GM12878 (cell line): ENCODE measurements around the gene RPL27. TPM values are rescaled to one million over a fixed set of nuclear protein-coding genes. Genes with fewer than 3 reads are reported as not detected.

ENCODE experiments used
- E2F4 ChIP-seq: IDR thresholded peaks from 2 replicates; pipeline ENCODE4 v1.6.1; 2012; ENCODE audit warnings: low read depth, low read length, improper control_type of control experiment
- HCFC1 ChIP-seq: fragments of 150-350 bp; IDR thresholded peaks from 2 replicates; pipeline ENCODE4 v1.6.1; 2014; ENCODE audit warnings: low read length
- IRF3 ChIP-seq: fragments of 450-650 bp; IDR thresholded peaks from 2 replicates; pipeline ENCODE4 v1.6.1; 2014; ENCODE audit warnings: mild to moderate bottlenecking
- MAX ChIP-seq: IDR thresholded peaks from 2 replicates; pipeline ENCODE4 v1.6.1; 2012; ENCODE audit warnings: low read depth, low read length, improper control_type of control experiment
- MEF2B ChIP-seq: fragments of 450-650 bp; IDR thresholded peaks from 2 replicates; pipeline ENCODE4 v1.6.1; 2018; ENCODE audit warnings: mild to moderate bottlenecking, moderate library complexity; ENCODE audit not compliant: partially characterized antibody, poor library complexity, severe bottlenecking
- MXI1 ChIP-seq: fragments of 150-350 bp; IDR thresholded peaks from 2 replicates; pipeline ENCODE4 v1.6.1; 2011; ENCODE audit warnings: low read depth, mild to moderate bottlenecking, inconsistent platforms, low read length, improper control_type of control experiment
- NR2C1 ChIP-seq: fragments of 450-650 bp; IDR thresholded peaks from 2 replicates; pipeline ENCODE4 v1.6.1; 2017; ENCODE audit warnings: antibody characterized with exemption, mild to moderate bottlenecking, moderate library complexity
- RAD21 ChIP-seq: IDR thresholded peaks from 2 replicates; pipeline ENCODE4 v1.6.1; 2011; ENCODE audit warnings: mild to moderate bottlenecking, low read depth, low read length, moderate library complexity; ENCODE audit not compliant: insufficient read depth
- SMAD1 ChIP-seq: fragments of 450-650 bp; IDR thresholded peaks from 2 replicates; pipeline ENCODE4 v1.6.1; 2018; ENCODE audit warnings: mild to moderate bottlenecking, low read depth; ENCODE audit not compliant: partially characterized antibody
- SMARCA5 ChIP-seq: fragments of 450-650 bp; IDR thresholded peaks from 2 replicates; pipeline ENCODE4 v1.6.1; 2017; ENCODE audit warnings: mild to moderate bottlenecking
- STAT1 ChIP-seq: fragments of 450-650 bp; conservative IDR thresholded peaks from 2 replicates; pipeline ENCODE4 v1.6.1; 2014; ENCODE audit warnings: antibody characterized with exemption, mild to moderate bottlenecking
- TAF1 ChIP-seq: IDR thresholded peaks from 2 replicates; pipeline ENCODE4 v1.6.1; 2011; ENCODE audit warnings: mild to moderate bottlenecking, low read depth, low read length, borderline replicate concordance
- TBL1XR1 ChIP-seq: IDR thresholded peaks from 2 replicates; pipeline ENCODE4 v1.6.1; 2012; ENCODE audit warnings: low read depth, low read length, improper control_type of control experiment
- TCF7 ChIP-seq: IDR thresholded peaks from 2 replicates; pipeline ENCODE4 v1.6.1; 2014; ENCODE audit warnings: antibody characterized with exemption, borderline replicate concordance
- YY1 ChIP-seq: IDR thresholded peaks from 2 replicates; pipeline ENCODE4 v1.6.1; 2011; ENCODE audit warnings: low read depth, mild to moderate bottlenecking, low read length
- ZBTB40 ChIP-seq: fragments of 450-650 bp; IDR thresholded peaks from 2 replicates; pipeline ENCODE4 v1.6.1; 2016; ENCODE audit warnings: mild to moderate bottlenecking, moderate library complexity, borderline replicate concordance
- ZNF207 ChIP-seq: fragments of 450-650 bp; IDR thresholded peaks from 2 replicates; pipeline ENCODE4 v1.6.1; 2014; ENCODE audit warnings: antibody characterized with exemption, mild to moderate bottlenecking, borderline replicate concordance
- ZNF592 ChIP-seq: fragments of 450-650 bp; IDR thresholded peaks from 2 replicates; pipeline ENCODE4 v1.6.1; 2017; ENCODE audit warnings: mild to moderate bottlenecking, moderate library complexity
- polyA plus RNA-seq, 11 experiments: library from polyadenylated mRNA; depleted of rRNA in 4 of 11; unstranded in 6 of 11; stranded (reverse) in 5 of 11; fragments of >200 nt; fragmentation: Nextera tagmentation in 4 of 11; fragmentation: Illumina TruSeq in 1 of 11; extraction: Ambion mirVana in 4 of 11; extraction: Trizol in 1 of 11; gene quantifications; 1 replicate in 1 of 11; 2 replicates in 10 of 11; pipeline versions ENCODE4 v1.2.1 to v1.2.3, GENCODE V29; 2011 to 2016; ENCODE audit warnings: inconsistent platforms in 2 of 11, missing spikeins in 2 of 11, low read depth in 1 of 11
- total RNA-seq, 4 experiments: library from RNA; depleted of rRNA in 3 of 4; stranded (reverse); fragments of >200 nt in 3 of 4; fragmentation: Illumina TruSeq in 1 of 4; extraction: Trizol in 1 of 4; gene quantifications; 2 replicates each; pipeline versions ENCODE4 v1.2.1 to v1.2.3, GENCODE V29; 2013 to 2021

The RPL27 gene
- total and polyA plus RNA-seq, 10 of the 15 experiments (the other 5 are each of a cell fraction or from before 2014, with no cell fraction given): 1,748 to 6,934 (median 3,779) TPM

- TF ChIP-seq RAD21 (no peak), MXI1 (peak; percentile 97), ZNF592 (no peak), STAT1 (0 out of 2 replicates have a peak, but pooled peaks have one; percentile 51), TBL1XR1 (0 out of 2 replicates have a peak, but pooled peaks have one; percentile 25), TAF1 (peak; percentile 68; the same call in 1 of the 2 replicates), IRF3 (no peak), NR2C1 (peak; percentile 24; the same call in 1 of the 2 replicates), ZBTB40 (peak; percentile 41; the same call in 1 of the 2 replicates), SMARCA5 (peak; percentile 5; the same call in 1 of the 2 replicates), TCF7 (no peak), ZNF207 (peak; percentile 79; the same call in 1 of the 2 replicates), MAX (peak; percentile 91), YY1 (peak; percentile 95), HCFC1 (peak; percentile 52), MEF2B (peak; percentile 44), E2F4 (no peak), SMAD1 (no peak)
Measured at GRCh38 chr17:42964161-42964932, 33.9 kb upstream of the RPL27 start, which contains the start of gene AARSD1 (continued).
